HEK293 (cell line): Measurements from ENCODE around the gene NDUFC2.

Experiments
- CTCF ChIA-PET: fragments of 350-600 bp; formaldehyde crosslinking; extraction: SDS; loops from one replicate; lab custom pipeline; 2021; ENCODE audit warnings: antibody characterized with exemption; lab: Yijun Ruan, JAX
- POLR2A ChIA-PET: fragments of 300-600 bp; formaldehyde crosslinking; extraction: SDS; loops from one replicate; lab custom pipeline; 2020; ENCODE audit warnings: antibody characterized with exemption, inconsistent platforms; lab: Yijun Ruan, JAX
- H3K27ac ChIP-seq: fragments of 200-500 bp; sonication (Bioruptor generic); 2 replicates; pipeline ENCODE4 v1.5.1; 2014; ENCODE audit warnings: low read depth, low read length, control low read depth, inconsistent platforms; ENCODE audit errors: extremely low read depth
- H3K36me3 ChIP-seq, 2 experiments: fragments of 200-500 bp in 1 of 2; sonication (Bioruptor generic) in 1 of 2; 1 replicate in 1 of 2; 2 replicates in 1 of 2; pipeline ENCODE4 v1.5.1; 2014 to 2017; ENCODE audit warnings: inconsistent platforms in 2 of 2, low read length in 2 of 2; ENCODE audit not compliant: control insufficient read depth in 2 of 2, insufficient read depth in 1 of 2
- H3K4me1 ChIP-seq: fragments of 200-500 bp; sonication (Bioruptor generic); 2 replicates; pipeline ENCODE4 v1.5.1; 2014; ENCODE audit warnings: mild to moderate bottlenecking, low read length, inconsistent platforms; ENCODE audit not compliant: control insufficient read depth, insufficient read depth
- H3K4me3 ChIP-seq: 2 replicates; pipeline ENCODE4 v1.5.1; 2011; ENCODE audit warnings: low read depth, mild to moderate bottlenecking, control low read depth, low read length, moderate library complexity
- H3K9me3 ChIP-seq: fragments of 200-500 bp; sonication (Bioruptor generic); 2 replicates; pipeline ENCODE4 v1.5.1; 2014; ENCODE audit warnings: low read depth, low read length, inconsistent platforms; ENCODE audit not compliant: control insufficient read depth, insufficient read depth
- BCL11A ChIP-seq: fragments of 450-650 bp; formaldehyde crosslinking; IDR thresholded peaks from 2 replicates; pipeline ENCODE4 v1.5.1; 2016; ENCODE audit warnings: low read depth, missing biosample characterization, missing genetic modification characterization
- BCL6B ChIP-seq: fragments of 450-650 bp; formaldehyde crosslinking; IDR thresholded peaks from 2 replicates; pipeline ENCODE4 v1.5.1; 2017; ENCODE audit warnings: missing biosample characterization, missing genetic modification characterization
- GLIS1 ChIP-seq: fragments of 450-650 bp; formaldehyde crosslinking; IDR thresholded peaks from 2 replicates; pipeline ENCODE4 v1.5.1; 2016; ENCODE audit warnings: missing biosample characterization, missing genetic modification characterization
- OVOL3 ChIP-seq: fragments of 450-650 bp; formaldehyde crosslinking; IDR thresholded peaks from 2 replicates; pipeline ENCODE4 v1.5.1; 2016; ENCODE audit warnings: missing biosample characterization, missing genetic modification characterization
- SALL2 ChIP-seq: fragments of 450-650 bp; formaldehyde crosslinking; IDR thresholded peaks from 2 replicates; pipeline ENCODE4 v1.5.0; 2017; ENCODE audit warnings: missing biosample characterization, mild to moderate bottlenecking, missing genetic modification characterization, borderline replicate concordance
- YY1 ChIP-seq: fragments of 450-650 bp; formaldehyde crosslinking; IDR thresholded peaks from 2 replicates; pipeline ENCODE4 v1.5.1; 2018; ENCODE audit warnings: missing biosample characterization, missing genetic modification characterization
- ZBTB21 ChIP-seq: fragments of 450-650 bp; formaldehyde crosslinking; IDR thresholded peaks from 2 replicates; pipeline ENCODE4 v1.5.1; 2017; ENCODE audit warnings: missing biosample characterization, missing genetic modification characterization
- ZBTB44 ChIP-seq: fragments of 450-650 bp; IDR thresholded peaks from 2 replicates; pipeline ENCODE4 v1.5.1; 2018; ENCODE audit warnings: missing biosample characterization, mild to moderate bottlenecking, missing genetic modification characterization
- ZNF140 ChIP-seq: fragments of 450-650 bp; formaldehyde crosslinking; IDR thresholded peaks from 2 replicates; pipeline ENCODE4 v1.5.1; 2016; ENCODE audit warnings: missing biosample characterization, missing genetic modification characterization
- ZNF211 ChIP-seq: fragments of 450-650 bp; formaldehyde crosslinking; IDR thresholded peaks from 2 replicates; pipeline ENCODE4 v1.5.1; 2016; ENCODE audit warnings: low read depth, missing biosample characterization, missing genetic modification characterization
- ZNF274 ChIP-seq, 2 experiments: fragments of 200-500 bp in 1 of 2; fragments of 450-650 bp in 1 of 2; sonication (Bioruptor generic) in 1 of 2; formaldehyde crosslinking in 1 of 2; IDR thresholded peaks; 2 replicates each; pipeline versions ENCODE4 v1.5.1 to v1.6.1; 2014 to 2016; ENCODE audit warnings: borderline replicate concordance in 1 of 2, inconsistent platforms in 1 of 2, low read length in 1 of 2, missing biosample characterization in 1 of 2, missing genetic modification characterization in 1 of 2
- ZNF302 ChIP-seq: fragments of 450-650 bp; formaldehyde crosslinking; IDR thresholded peaks from 2 replicates; pipeline ENCODE4 v1.5.1; 2016; ENCODE audit warnings: missing biosample characterization, missing genetic modification characterization, low read depth
- ZNF404 ChIP-seq: fragments of 450-650 bp; formaldehyde crosslinking; IDR thresholded peaks from 2 replicates; pipeline ENCODE4 v1.5.1; 2017; ENCODE audit warnings: missing biosample characterization, missing genetic modification characterization
- ZNF433 ChIP-seq: fragments of 450-650 bp; formaldehyde crosslinking; IDR thresholded peaks from 2 replicates; pipeline ENCODE4 v1.5.1; 2016; ENCODE audit warnings: missing biosample characterization, missing genetic modification characterization, low read depth
- ZNF514 ChIP-seq: fragments of 450-650 bp; formaldehyde crosslinking; IDR thresholded peaks from 2 replicates; pipeline ENCODE4 v1.5.1; 2016; ENCODE audit warnings: missing biosample characterization, missing genetic modification characterization
- ZNF529 ChIP-seq: fragments of 450-650 bp; formaldehyde crosslinking; IDR thresholded peaks from 2 replicates; pipeline ENCODE4 v1.5.1; 2017; ENCODE audit warnings: missing genetic modification characterization, missing biosample characterization; ENCODE audit not compliant: insufficient replicate concordance
- ZNF558 ChIP-seq: fragments of 450-650 bp; formaldehyde crosslinking; IDR thresholded peaks from 2 replicates; pipeline ENCODE4 v1.5.1; 2016; ENCODE audit warnings: missing biosample characterization, missing genetic modification characterization
- ZNF626 ChIP-seq: fragments of 450-650 bp; sonication (Bioruptor Pico); formaldehyde crosslinking; IDR thresholded peaks from 2 replicates; pipeline ENCODE4 v1.5.1; 2018; ENCODE audit warnings: missing biosample characterization, missing genetic modification characterization, inconsistent platforms
- ZNF658 ChIP-seq: fragments of 450-650 bp; formaldehyde crosslinking; IDR thresholded peaks from 2 replicates; pipeline ENCODE4; 2016; ENCODE audit warnings: missing biosample characterization, missing genetic modification characterization
- ZNF701 ChIP-seq: fragments of 450-650 bp; formaldehyde crosslinking; IDR thresholded peaks from 2 replicates; pipeline ENCODE4 v1.5.1; 2016; ENCODE audit warnings: missing biosample characterization, missing genetic modification characterization
- ZNF785 ChIP-seq: fragments of 450-650 bp; formaldehyde crosslinking; IDR thresholded peaks from 2 replicates; pipeline ENCODE4 v1.5.1; 2016; ENCODE audit warnings: missing biosample characterization, missing genetic modification characterization
- ZNF791 ChIP-seq: fragments of 450-650 bp; formaldehyde crosslinking; IDR thresholded peaks from 2 replicates; pipeline ENCODE4 v1.5.1; 2016; ENCODE audit warnings: missing biosample characterization, missing genetic modification characterization
- ZNF837 ChIP-seq: fragments of 450-650 bp; formaldehyde crosslinking; IDR thresholded peaks from 2 replicates; pipeline ENCODE4 v1.5.1; 2016; ENCODE audit warnings: missing biosample characterization, missing genetic modification characterization
- ZSCAN23 ChIP-seq: fragments of 450-650 bp; formaldehyde crosslinking; IDR thresholded peaks from 2 replicates; pipeline ENCODE4 v1.5.1; 2016; ENCODE audit warnings: missing biosample characterization, missing genetic modification characterization
- TF ChIP-seq, protein P1 (sequence below): fragments of 450-650 bp; formaldehyde crosslinking; IDR thresholded peaks from 2 replicates; pipeline ENCODE4 v1.5.1; 2016; ENCODE audit warnings: missing biosample characterization, missing genetic modification characterization

NDUFC2 gene

DNA sequence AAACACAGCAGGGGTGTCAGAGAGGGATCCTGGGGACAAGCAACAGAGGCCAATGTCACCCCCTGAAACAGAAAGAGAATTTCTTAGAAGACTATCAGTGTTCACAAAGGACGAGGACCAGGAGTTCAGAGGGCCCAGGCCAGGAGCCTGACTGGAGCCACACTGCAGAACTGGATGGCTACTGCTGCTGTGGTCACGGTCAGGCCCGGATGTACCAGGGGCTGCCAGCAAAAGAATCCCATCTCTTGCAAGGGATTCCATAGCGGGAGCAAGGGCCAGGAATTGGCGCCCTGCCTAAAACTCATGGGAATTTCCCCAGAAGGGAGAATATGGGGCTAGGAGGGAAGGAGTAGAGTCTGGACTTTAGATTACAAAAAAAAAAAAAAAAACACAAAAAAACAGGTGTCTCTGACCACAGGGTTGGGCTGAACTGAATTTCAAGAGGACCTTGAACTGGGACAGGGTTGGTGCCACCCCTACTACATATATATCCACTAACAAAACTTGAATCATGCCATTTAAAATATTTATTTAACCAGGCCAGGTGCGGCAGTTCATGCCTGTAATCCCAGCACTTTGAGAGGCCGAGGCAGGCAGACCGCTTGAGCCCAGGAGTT lies 40.9 kb downstream of the NDUFC2 start:
- Histone ChIP-seq H3K27ac (no peak overlapping the region), H3K9me3 (no peaks in the 10 kb centered on the region), H3K4me1 (no peaks in the 10 kb centered on the region), H3K4me3 (no peak overlapping the region), H3K36me3 (no peaks in the 10 kb centered on the region)
- no peak for TF ChIP-seq ZNF837 (tag by site-specific recombination)
- no peak for TF ChIP-seq ZNF658 (tag by site-specific recombination)
- no peak for TF ChIP-seq ZNF140
- TF ChIP-seq ZNF701 (tag by site-specific recombination) = no peak
- TF ChIP-seq ZNF785 (tag by site-specific recombination) = no peak
- ChIA-PET POLR2A (interaction anchor here (0.7 to 3.3 kb wide), 2 partner anchors 44 to 259 kb away, joined by 4 to 15 read pairs; partner anchors contain the start of gene INTS4), CTCF (interaction anchor here (1.5 kb wide), 1 partner anchor 18 kb away, joined by 5 read pairs; no protein-coding TSS in a partner anchor)

DNA sequence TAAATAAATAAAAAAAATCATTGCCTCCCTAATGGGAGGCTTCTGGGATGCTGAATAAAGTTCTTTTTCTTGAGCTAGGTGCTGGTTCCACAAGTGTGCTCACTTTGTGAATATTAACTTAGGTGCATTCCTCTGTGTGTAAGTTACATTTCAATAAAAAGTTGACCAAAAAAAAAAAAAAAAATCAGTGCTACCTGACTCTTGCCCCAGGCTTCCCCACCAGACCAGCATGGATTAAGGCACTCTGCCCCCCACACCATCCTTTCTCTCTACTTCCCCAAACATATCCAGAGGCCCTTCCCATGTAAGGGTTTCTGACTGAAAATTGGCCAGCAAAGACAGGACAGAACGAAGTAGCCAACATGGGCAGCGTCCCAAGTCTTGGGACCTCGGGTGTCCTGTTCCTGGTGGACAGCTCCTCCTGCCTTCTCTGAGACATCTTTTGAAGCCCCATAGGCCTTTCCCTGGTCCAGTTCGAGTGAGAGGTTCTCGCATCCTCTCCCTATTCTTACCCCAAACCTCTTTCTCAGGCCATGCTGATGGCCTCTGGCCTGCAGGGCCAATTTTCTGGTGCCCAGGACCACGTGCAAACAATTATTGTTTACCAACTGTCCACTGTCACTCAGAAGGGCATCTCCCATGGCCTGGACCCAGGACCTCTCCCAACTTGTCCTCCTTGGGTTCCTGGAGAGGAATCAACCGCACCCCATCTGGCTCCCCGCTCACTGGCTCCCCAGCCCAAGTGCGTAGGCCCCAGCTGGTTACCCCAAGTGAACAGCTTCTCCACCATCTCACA lies 41.6 kb downstream of the NDUFC2 start:
- H3K4me1 ChIP-seq = no peaks in the 10 kb centered on the region
- ChIA-PET CTCF (no interaction called here), POLR2A (no interaction called here)
- no peak overlapping the region for H3K4me3 ChIP-seq
- H3K36me3 ChIP-seq = no peaks in the 10 kb centered on the region
- H3K9me3 ChIP-seq = no peaks in the 10 kb centered on the region
- TF ChIP-seq ZNF558 (tag by site-specific recombination) = no peak
- TF ChIP-seq ZNF514 (tag by site-specific recombination) = no peak
- TF ChIP-seq ZNF302 (tag by site-specific recombination) = no peak
- no peak overlapping the region for H3K27ac ChIP-seq

GRCh38 chr11:78037056-78037455 lies 42.6 kb downstream of the NDUFC2 start:
- CTCF ChIA-PET = interaction anchor here (1.9 kb wide), 1 partner anchor 9 kb away, joined by 9 read pairs; no protein-coding TSS in a partner anchor
- Histone ChIP-seq H3K27ac (no peak overlapping the region), H3K4me3 (no peak overlapping the region), H3K36me3 (no peaks in the 10 kb centered on the region), H3K9me3 (no peaks in the 10 kb centered on the region), H3K4me1 (no peaks in the 10 kb centered on the region)
- POLR2A ChIA-PET = no interaction called here
- TF ChIP-seq ZNF404 (tag by site-specific recombination) = no peak
- no peak for TF ChIP-seq ZNF791
- TF ChIP-seq BCL11A (tag by site-specific recombination) = no peak
- TF ChIP-seq GLIS1 (tag by site-specific recombination) = no peak
- no peak for TF ChIP-seq ZNF529
- TF ChIP-seq ZNF274 (IDR thresholded peaks at IDR 0.05; ENCODE audit: low read length) = no peak
- no peak for TF ChIP-seq ZNF274 (tag by site-specific recombination; IDR thresholded peaks at IDR 0.05; ENCODE audit: borderline replicate concordance)
- TF ChIP-seq, protein P1, sequence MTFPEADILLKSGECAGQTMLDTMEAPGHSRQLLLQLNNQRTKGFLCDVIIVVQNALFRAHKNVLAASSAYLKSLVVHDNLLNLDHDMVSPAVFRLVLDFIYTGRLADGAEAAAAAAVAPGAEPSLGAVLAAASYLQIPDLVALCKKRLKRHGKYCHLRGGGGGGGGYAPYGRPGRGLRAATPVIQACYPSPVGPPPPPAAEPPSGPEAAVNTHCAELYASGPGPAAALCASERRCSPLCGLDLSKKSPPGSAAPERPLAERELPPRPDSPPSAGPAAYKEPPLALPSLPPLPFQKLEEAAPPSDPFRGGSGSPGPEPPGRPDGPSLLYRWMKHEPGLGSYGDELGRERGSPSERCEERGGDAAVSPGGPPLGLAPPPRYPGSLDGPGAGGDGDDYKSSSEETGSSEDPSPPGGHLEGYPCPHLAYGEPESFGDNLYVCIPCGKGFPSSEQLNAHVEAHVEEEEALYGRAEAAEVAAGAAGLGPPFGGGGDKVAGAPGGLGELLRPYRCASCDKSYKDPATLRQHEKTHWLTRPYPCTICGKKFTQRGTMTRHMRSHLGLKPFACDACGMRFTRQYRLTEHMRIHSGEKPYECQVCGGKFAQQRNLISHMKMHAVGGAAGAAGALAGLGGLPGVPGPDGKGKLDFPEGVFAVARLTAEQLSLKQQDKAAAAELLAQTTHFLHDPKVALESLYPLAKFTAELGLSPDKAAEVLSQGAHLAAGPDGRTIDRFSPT (tag by site-specific recombination) = no peak
- TF ChIP-seq ZBTB21 (tag by site-specific recombination) = no peak
- TF ChIP-seq SALL2 (tag by site-specific recombination) = no peak
- no peak for TF ChIP-seq BCL6B
- TF ChIP-seq YY1 (tag by site-specific recombination) = no peak
- TF ChIP-seq ZNF433 (tag by site-specific recombination) = no peak
- no peak for TF ChIP-seq ZBTB44 (tag by site-specific recombination)
- TF ChIP-seq OVOL3 (tag by site-specific recombination) = no peak
- no peak for TF ChIP-seq ZSCAN23 (tag by site-specific recombination)
- no peak for TF ChIP-seq ZNF626 (tag by site-specific recombination)
- no peak for TF ChIP-seq ZNF211 (tag by site-specific recombination)
